ENCODE results near the gene POMC.
"Not testable (repeated sequence)": the region's sequence is repeated elsewhere in the genome, so short reads cannot be mapped to it uniquely, and the experiment has no call there.

POMC gene

DNA sequence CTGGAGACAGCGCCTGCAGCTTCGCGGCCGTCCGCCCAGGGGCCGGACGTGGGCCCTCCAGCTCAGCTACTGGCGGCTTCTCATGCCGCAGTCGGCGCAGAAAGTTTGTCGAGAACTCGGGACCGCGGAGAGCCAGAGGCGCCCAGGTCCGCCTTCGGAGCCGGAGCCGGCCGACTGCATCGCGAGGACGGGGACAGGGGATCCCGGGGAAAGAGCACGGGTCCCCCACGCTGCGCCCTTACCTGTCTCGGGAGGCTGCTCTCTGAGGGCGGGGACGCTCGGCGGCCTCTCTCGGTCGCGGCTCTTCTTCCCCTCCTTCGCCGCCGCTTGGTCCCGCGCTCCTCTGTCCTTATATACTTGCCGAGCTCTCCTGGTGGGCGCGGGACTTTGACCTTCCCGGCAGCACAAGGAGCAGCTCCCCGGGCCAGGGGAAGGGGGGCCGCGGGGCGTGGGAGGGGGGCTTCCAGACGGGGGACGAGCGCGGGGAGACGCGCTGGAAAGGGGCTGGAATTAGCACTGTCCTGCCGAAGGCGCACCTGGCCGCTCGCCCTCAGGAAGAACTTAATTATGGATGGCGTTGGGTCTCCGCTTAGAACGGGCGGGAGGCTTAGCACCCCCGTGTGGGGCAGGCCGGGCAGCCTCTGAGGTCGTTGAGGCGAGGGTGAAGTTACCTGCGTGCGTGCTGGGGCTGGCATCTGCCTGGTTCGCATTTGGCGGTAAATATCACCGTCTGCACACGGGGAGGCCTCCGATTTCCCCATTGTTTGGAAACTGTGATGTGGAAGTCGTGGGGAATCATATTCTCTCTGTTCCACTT is at the start of gene POMC:
POMC (minus strand) TSS at position 325 of the 817 bp plus-strand sequence. CDS start 3,808 bp downstream, outside the sequence.
- ATAC-seq (ENCODE audit: low read depth), result peak; percentile 36
- no peak within 1 kb of the TSS for H3K27ac Mint-ChIP-seq

DNA sequence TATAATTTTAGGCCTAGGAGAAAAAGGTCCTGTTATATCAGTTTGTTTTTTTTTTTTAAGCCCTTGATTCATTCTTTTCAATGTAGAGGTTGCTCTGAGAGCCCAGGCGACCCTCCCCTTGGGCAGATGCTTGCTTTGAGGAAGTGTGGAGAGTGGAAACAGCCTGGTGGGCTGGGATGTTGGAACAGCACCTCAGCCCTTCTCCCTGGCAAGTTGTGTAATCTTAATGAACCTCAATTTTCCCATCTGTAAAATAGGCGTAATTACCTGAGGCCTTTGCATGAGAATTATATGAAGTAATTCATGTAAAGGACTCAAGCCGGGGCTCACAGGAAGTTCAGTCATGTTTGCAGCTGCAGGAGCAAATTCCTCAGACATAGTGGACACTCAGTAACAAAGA is 49.7 kb upstream of the POMC start:
- DNase-seq (ENCODE audit: low spot score in 2 of 2) (no peak), ATAC-seq (ENCODE audit: low read depth) (no peak)
- Mint-ChIP-seq H3K9me3 (no peaks in the 10 kb centered on the region), H3K4me1 (peaks cover 6% of the 10 kb centered on the region), H3K27me3 (peaks cover 2% of the 10 kb centered on the region), H3K27ac (no peak overlapping the region), H3K4me3 (peak overlapping the region; percentile 29), H3K36me3 (no peaks in the 10 kb centered on the region)

More for the DNA sequence above, at the start of gene POMC:
- peak within 1 kb of the TSS; percentile 80 for H3K4me3 Mint-ChIP-seq
- H3K27me3 Mint-ChIP-seq, result peaks cover 12% of the 10 kb centered on the region
- H3K4me1 Mint-ChIP-seq, result peaks cover 21% of the 10 kb centered on the region
- DNase-seq (ENCODE audit: low spot score in 2 of 2), result peak; percentile 31 to 50
- H3K36me3 Mint-ChIP-seq, result peaks cover 1% of the 10 kb centered on the region
- no peaks in the 10 kb centered on the region for H3K9me3 Mint-ChIP-seq

GRCh38 chr2:25215948-25216679 is 47.7 kb upstream of the POMC start:
- Mint-ChIP-seq H3K4me3 (peak overlapping the region; percentile 71), H3K27ac (peak overlapping the region; percentile 80), H3K27me3 (peaks cover 2% of the 10 kb centered on the region), H3K4me1 (peaks cover 11% of the 10 kb centered on the region), H3K36me3 (no peaks in the 10 kb centered on the region), H3K9me3 (no peaks in the 10 kb centered on the region)
- DNase-seq (ENCODE audit: low spot score in 2 of 2) (peak; percentile 75), ATAC-seq (ENCODE audit: low read depth) (peak; percentile 94)

- Mint-ChIP-seq H3K36me3 (no peaks in the 10 kb centered on the region), H3K4me3 (peak overlapping the region; percentile 70), H3K9me3 (no peaks in the 10 kb centered on the region), H3K27me3 (no peaks in the 10 kb centered on the region), H3K27ac (peak overlapping the region; percentile 80), H3K4me1 (peaks cover 12% of the 10 kb centered on the region)
- ATAC-seq (ENCODE audit: low read depth) (no peak), DNase-seq (ENCODE audit: low spot score in 2 of 2) (no peak)
Observed at GRCh38 chr2:25215232-25215631, 46.9 kb upstream of the POMC start.

DNA sequence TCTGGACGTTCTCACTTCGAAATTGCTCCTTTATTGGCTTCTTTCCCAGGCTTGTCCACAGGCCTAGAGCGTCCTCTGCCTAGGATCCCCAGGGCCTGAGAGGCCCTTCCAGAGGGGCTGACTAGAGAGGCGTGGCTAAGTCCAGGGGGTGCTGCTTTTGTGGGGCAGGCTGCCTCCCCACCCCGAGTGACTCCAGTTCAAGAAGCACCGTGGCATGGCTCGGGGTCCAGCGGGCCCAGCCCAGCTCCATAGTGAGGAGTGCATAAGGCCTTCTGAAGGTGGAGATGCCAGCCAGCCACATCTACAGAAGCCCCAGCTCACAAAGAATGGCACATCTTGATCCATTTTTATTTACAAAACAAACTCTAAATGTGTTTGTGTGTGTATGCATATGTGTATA is 44.8 kb upstream of the POMC start:
- no peaks in the 10 kb centered on the region for H3K36me3 Mint-ChIP-seq
- peaks cover 25% of the 10 kb centered on the region for H3K4me1 Mint-ChIP-seq
- H3K9me3 Mint-ChIP-seq, result no peaks in the 10 kb centered on the region
- DNase-seq (ENCODE audit: low spot score in 2 of 2) (no peak), ATAC-seq (ENCODE audit: low read depth) (no peak)
- H3K4me3 Mint-ChIP-seq, result no peak overlapping the region
- peak overlapping the region; percentile 5 for H3K27ac Mint-ChIP-seq
- H3K27me3 Mint-ChIP-seq, result no peaks in the 10 kb centered on the region

DNA sequence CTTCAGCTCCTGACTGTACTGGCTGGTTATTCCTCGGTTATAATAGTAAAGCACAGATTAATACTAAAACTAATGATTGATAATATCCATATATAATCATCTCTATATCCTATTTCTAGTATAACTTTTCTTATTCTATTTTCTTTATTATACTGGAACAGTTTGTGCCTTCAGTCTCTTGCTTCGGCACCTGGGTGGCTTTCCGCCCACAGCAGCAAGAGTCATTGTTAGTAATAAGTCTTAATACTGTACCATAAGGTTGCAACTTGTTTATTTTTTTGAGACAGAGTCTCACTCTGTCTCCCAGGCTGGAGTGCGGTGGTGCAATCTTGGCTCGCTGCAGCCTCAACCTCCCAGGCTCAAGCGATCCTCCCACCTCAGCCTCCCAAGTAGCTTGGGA is 42.5 kb upstream of the POMC start:
- not testable (repeated sequence) for H3K9me3 Mint-ChIP-seq; ATAC-seq (ENCODE audit: low read depth); H3K27me3 Mint-ChIP-seq; DNase-seq (ENCODE audit: low spot score in 2 of 2); H3K36me3 Mint-ChIP-seq
- Mint-ChIP-seq H3K4me1 (peaks cover 37% of the 10 kb centered on the region), H3K4me3 (peak overlapping the region; percentile 19), H3K27ac (peak overlapping the region; percentile 83)

GRCh38 chr2:25207078-25207545 is 38.7 kb upstream of the POMC start:
- no peak overlapping the region for H3K4me3 Mint-ChIP-seq
- H3K9me3 Mint-ChIP-seq, result no peaks in the 10 kb centered on the region
- peak; percentile 18 for ATAC-seq (ENCODE audit: low read depth)
- no peaks in the 10 kb centered on the region for H3K27me3 Mint-ChIP-seq
- H3K36me3 Mint-ChIP-seq, result no peaks in the 10 kb centered on the region
- DNase-seq (ENCODE audit: low spot score in 2 of 2), result peak in 1 of 2 donors; percentile 32
- H3K27ac Mint-ChIP-seq, result peak overlapping the region; percentile 86
- peaks cover 31% of the 10 kb centered on the region for H3K4me1 Mint-ChIP-seq

- peaks cover 18% of the 10 kb centered on the region for H3K4me1 Mint-ChIP-seq
- DNase-seq (ENCODE audit: low spot score in 2 of 2) (peak; percentile 57 to 58), ATAC-seq (ENCODE audit: low read depth) (peak; percentile 83)
- H3K27me3 Mint-ChIP-seq, result no peaks in the 10 kb centered on the region
- H3K27ac Mint-ChIP-seq, result no peak overlapping the region
- no peaks in the 10 kb centered on the region for H3K36me3 Mint-ChIP-seq
- no peaks in the 10 kb centered on the region for H3K9me3 Mint-ChIP-seq
- peak overlapping the region; percentile 74 for H3K4me3 Mint-ChIP-seq
Observed at GRCh38 chr2:25204190-25204838, 35.9 kb upstream of the POMC start.

- no peaks in the 10 kb centered on the region for H3K9me3 Mint-ChIP-seq
Observed at GRCh38 chr2:25202275-25202674, 33.9 kb upstream of the POMC start.

DNA sequence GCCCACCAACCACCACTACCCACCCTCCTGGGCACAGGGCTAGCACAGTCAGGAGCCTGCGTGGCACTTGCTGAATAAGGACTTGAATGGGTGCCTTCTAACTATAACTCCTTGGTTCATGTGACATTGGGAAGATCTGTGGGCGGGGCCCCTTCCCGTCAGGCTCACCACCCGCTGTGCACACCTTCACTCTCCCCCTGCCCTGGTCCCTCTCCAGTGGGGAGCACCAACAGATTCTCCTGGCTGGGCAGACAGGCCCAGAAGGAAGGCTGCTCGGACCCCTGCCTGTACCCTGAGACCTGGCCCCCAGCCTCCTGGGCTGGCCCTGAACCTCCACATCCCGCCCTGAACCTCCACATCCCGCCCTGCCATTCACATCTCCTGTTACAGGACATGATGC is 33.4 kb upstream of the POMC start:
- H3K4me3 Mint-ChIP-seq, result no peak overlapping the region
- no peaks in the 10 kb centered on the region for H3K36me3 Mint-ChIP-seq
- no peaks in the 10 kb centered on the region for H3K4me1 Mint-ChIP-seq
- no peak overlapping the region for H3K27ac Mint-ChIP-seq
- H3K27me3 Mint-ChIP-seq, result peaks cover 2% of the 10 kb centered on the region
- DNase-seq (ENCODE audit: low spot score in 2 of 2) (no peak), ATAC-seq (ENCODE audit: low read depth) (no peak)
- H3K9me3 Mint-ChIP-seq, result no peaks in the 10 kb centered on the region

More at GRCh38 chr2:25202275-25202674, 33.9 kb upstream of the POMC start:
- ATAC-seq (ENCODE audit: low read depth) (no peak), DNase-seq (ENCODE audit: low spot score in 2 of 2) (no peak)
- Mint-ChIP-seq H3K4me1 (peaks cover 4% of the 10 kb centered on the region), H3K4me3 (no peak overlapping the region), H3K36me3 (no peaks in the 10 kb centered on the region), H3K27me3 (peaks cover 2% of the 10 kb centered on the region), H3K27ac (no peak overlapping the region)

DNA sequence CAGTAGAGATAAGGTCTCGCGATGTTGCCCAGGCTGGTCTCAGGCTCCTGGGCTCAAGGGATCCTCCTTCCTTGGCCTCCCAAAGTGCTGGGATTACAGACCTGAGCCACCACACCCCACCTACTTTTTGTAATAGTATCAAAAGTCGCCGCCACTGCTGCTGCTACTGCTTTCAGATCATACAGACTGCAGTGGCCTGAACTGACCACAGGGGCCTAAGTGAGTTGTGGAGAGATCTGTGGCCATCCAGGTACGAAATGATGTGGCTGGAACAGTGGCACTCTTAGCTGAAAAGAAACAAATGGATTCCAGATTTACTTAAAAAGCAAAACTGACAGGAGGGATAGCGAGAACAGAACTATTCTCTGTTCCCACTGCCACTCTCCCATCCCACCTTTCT is 32.9 kb upstream of the POMC start:
- Mint-ChIP-seq H3K27me3 (peaks cover 2% of the 10 kb centered on the region), H3K4me1 (peaks cover 3% of the 10 kb centered on the region), H3K36me3 (no peaks in the 10 kb centered on the region), H3K27ac (no peak overlapping the region), H3K9me3 (no peaks in the 10 kb centered on the region), H3K4me3 (no peak overlapping the region)
- ATAC-seq (ENCODE audit: low read depth) (no peak), DNase-seq (ENCODE audit: low spot score in 2 of 2) (no peak)

- Mint-ChIP-seq H3K9me3 (no peaks in the 10 kb centered on the region), H3K27ac (no peak overlapping the region), H3K4me1 (peaks cover 4% of the 10 kb centered on the region), H3K36me3 (no peaks in the 10 kb centered on the region), H3K27me3 (peaks cover 2% of the 10 kb centered on the region), H3K4me3 (no peak overlapping the region)
- ATAC-seq (ENCODE audit: low read depth), result no peak
- DNase-seq (ENCODE audit: low spot score in 2 of 2), result no peak
Observed at GRCh38 chr2:25198576-25198975, 30.2 kb upstream of the POMC start.

GRCh38 chr2:25198209-25198525 is 29.8 kb upstream of the POMC start:
- no peak for ATAC-seq (ENCODE audit: low read depth)
- Mint-ChIP-seq H3K27me3 (peaks cover 2% of the 10 kb centered on the region), H3K4me3 (no peak overlapping the region)

More at GRCh38 chr2:25198209-25198525, 29.8 kb upstream of the POMC start:
- Mint-ChIP-seq H3K4me1 (peaks cover 4% of the 10 kb centered on the region), H3K27ac (no peak overlapping the region), H3K9me3 (no peaks in the 10 kb centered on the region), H3K36me3 (no peaks in the 10 kb centered on the region)
- no peak for DNase-seq (ENCODE audit: low spot score in 2 of 2)
